B cell (primary cell): ENCODE results near the gene SPATA24. TPM values are rescaled to one million over a fixed set of nuclear protein-coding genes. Genes with fewer than 3 reads are reported as not detected.

ENCODE experiments used
- ATAC-seq: fragments of 200-7000 bp; cut with Tn5 transposase; one replicate; pipeline ENCODE4 v1.10.0; 2021; ENCODE audit warnings: low read depth, mild to moderate bottlenecking, moderate number of reproducible peaks, moderate library complexity
- CTCF ChIA-PET: fragments of 350-600 bp; sonication (Branson Sonifier 250); formaldehyde crosslinking; loops from one replicate; lab custom pipeline; 2021; ENCODE audit warnings: antibody characterized with exemption, inconsistent platforms; lab: Charles Lee
- POLR2A ChIA-PET: fragments of 350-600 bp; sonication (Branson Sonifier 250); formaldehyde crosslinking; loops from one replicate; lab custom pipeline; 2021; ENCODE audit warnings: antibody characterized with exemption; lab: Charles Lee
- DNase-seq: peaks from one replicate; pipeline ENCODE4 v3.0.0; 2013
- H2AFZ ChIP-seq: 2 replicates; pipeline ENCODE4 v1.6.1; 2012; ENCODE audit warnings: mild to moderate bottlenecking, low read depth, low read length; ENCODE audit not compliant: insufficient read depth, poor library complexity, severe bottlenecking
- H3K27ac ChIP-seq, 2 donors: 1 replicate in 1 of 2; 2 replicates in 1 of 2; pipeline ENCODE4 v1.5.1; 2012 to 2013; ENCODE audit warnings: low read length in 2 of 2, mild to moderate bottlenecking in 2 of 2, moderate library complexity in 1 of 2
- H3K27me3 ChIP-seq, 4 experiments: fragments of 200-600 bp in 1 of 4; sonication (generic) in 1 of 4; replicated peaks in 1 of 4; 1 replicate in 2 of 4; 2 replicates in 2 of 4; pipeline versions ENCODE4 v1.6.1 to v1.7.0; 2013 to 2016; ENCODE audit warnings: low read length in 3 of 4, mild to moderate bottlenecking in 2 of 4, mixed read lengths in 1 of 4, moderate library complexity in 1 of 4; ENCODE audit not compliant: insufficient read depth in 4 of 4, control insufficient read depth in 3 of 4; ENCODE audit errors: control extremely low read depth in 1 of 4
- H3K36me3 ChIP-seq, 2 experiments: replicated peaks in 1 of 2; 1 replicate in 1 of 2; 2 replicates in 1 of 2; pipeline versions ENCODE4 v1.6.1 to v1.7.1; 2013; ENCODE audit warnings: low read length in 1 of 2; ENCODE audit not compliant: insufficient read depth in 2 of 2, control insufficient read depth in 1 of 2; ENCODE audit errors: control extremely low read depth in 1 of 2, extremely low read depth in 1 of 2
- H3K4me1 ChIP-seq, 2 donors: fragments of 200-600 bp in 1 of 2; sonication (generic) in 1 of 2; 1 replicate in 1 of 2; 2 replicates in 1 of 2; pipeline versions ENCODE4 v1.5.1 to v1.6.1; 2013 to 2017; ENCODE audit warnings: low read length in 2 of 2; ENCODE audit not compliant: control insufficient read depth in 2 of 2, insufficient read depth in 2 of 2
- H3K4me2 ChIP-seq: replicated peaks from 2 replicates; pipeline ENCODE3; 2012; ENCODE audit warnings: mild to moderate bottlenecking, low read depth, low read length; ENCODE audit not compliant: poor library complexity, severe bottlenecking
- H3K4me3 ChIP-seq, 5 experiments: fragments of 200-600 bp in 1 of 5; sonication (generic) in 1 of 5; 1 replicate in 3 of 5; 2 replicates in 2 of 5; pipeline versions ENCODE4 v1.5.1 to v1.7.0; 2011 to 2016; ENCODE audit warnings: low read length in 4 of 5, mild to moderate bottlenecking in 4 of 5, low read depth in 2 of 5, control low read depth in 1 of 5, moderate library complexity in 1 of 5; ENCODE audit not compliant: insufficient read depth in 1 of 5; ENCODE audit errors: control extremely low read depth in 1 of 5, extremely low read depth in 1 of 5
- H3K79me2 ChIP-seq: fragments of 200-600 bp; sonication (generic); one replicate; pipeline ENCODE4 v1.6.0; 2016; ENCODE audit warnings: low read length; ENCODE audit not compliant: control insufficient read depth, insufficient read depth
- H3K9ac ChIP-seq: fragments of 200-600 bp; sonication (generic); 2 replicates; pipeline ENCODE4 v1.6.1; 2017; ENCODE audit warnings: mild to moderate bottlenecking, low read length, moderate library complexity
- H3K9me3 ChIP-seq, 3 donors: one replicate each; pipeline versions ENCODE4 v1.6.1 to v1.7.1; 2013; ENCODE audit warnings: low read length in 2 of 3; ENCODE audit not compliant: control insufficient read depth in 2 of 3, insufficient read depth in 1 of 3; ENCODE audit errors: control extremely low read depth in 1 of 3
- H4K20me1 ChIP-seq: 2 replicates; pipeline ENCODE4 v1.6.0; 2012; ENCODE audit warnings: mild to moderate bottlenecking, low read length; ENCODE audit not compliant: insufficient read depth, control insufficient read depth, poor library complexity, severe bottlenecking
- H3K27ac Mint-ChIP-seq: one replicate; pipeline ENCODE4 v1.8.0; 2021; ENCODE audit warnings: mixed read lengths
- H3K27me3 Mint-ChIP-seq: one replicate; pipeline ENCODE4 v1.8.0; 2021; ENCODE audit warnings: mixed read lengths
- H3K4me1 Mint-ChIP-seq: one replicate; pipeline ENCODE4 v1.8.0; 2021; ENCODE audit warnings: mixed read lengths
- H3K4me3 Mint-ChIP-seq: one replicate; pipeline ENCODE4 v1.8.0; 2021; ENCODE audit warnings: mixed read lengths
- H3K9me3 Mint-ChIP-seq: one replicate; pipeline ENCODE4 v1.8.0; 2022; ENCODE audit warnings: mixed read lengths; ENCODE audit not compliant: insufficient read depth
- CTCF ChIP-seq: fragments of 200-600 bp; IDR thresholded peaks from one replicate; pipeline ENCODE4 v1.8.0; 2022; ENCODE audit warnings: antibody characterized with exemption, mild to moderate bottlenecking
- EZH2 ChIP-seq: IDR thresholded peaks from 2 replicates; pipeline ENCODE4 v1.6.1; 2012; ENCODE audit warnings: borderline replicate concordance, low read depth, mild to moderate bottlenecking, moderate library complexity, low read length; ENCODE audit not compliant: insufficient read depth, poor library complexity, severe bottlenecking
- WGBS: methylation state at CpG from one replicate; pipeline ENCODE4 v1.1.5; 2013; ENCODE audit warnings: missing lambda C conversion rate; ENCODE audit not compliant: insufficient coverage; 5-methylcytosine and 5-hydroxymethylcytosine counted together
- intact Hi-C: fragments of 100-400 bp; cut with micrococcal nuclease; formaldehyde crosslinking; loops from one replicate; pipeline ENCODE4 v1.10.0; 2022
- polyA plus RNA-seq: library from polyadenylated mRNA; depleted of rRNA; stranded (reverse); fragments of >200 nt; gene quantifications from 2 replicates; pipeline ENCODE4 v1.2.3, GENCODE V29; 2012
- total RNA-seq, 2 donors: library from RNA; stranded (reverse); fragments of 120-200 nt in 1 of 2; gene quantifications; 1 replicate in 1 of 2; 2 replicates in 1 of 2; pipeline versions ENCODE4 v1.2.3 to v1.2.4, GENCODE V29; 2013 to 2022

SPATA24 gene
- total and polyA plus RNA-seq, 2 donors (not counting 1 experiment from before 2014, with no cell fraction given): 2.0 to 6.4 TPM

GRCh38 chr5:139413153-139413552 lies 9.3 kb upstream of the SPATA24 start:
- Histone ChIP-seq H3K27ac (no peak overlapping the region), H2AFZ (no peak overlapping the region), H3K4me3 (no peak overlapping the region), H3K79me2 (peaks cover 4% of the 10 kb centered on the region), H3K9ac (no peak overlapping the region), H3K4me2 (no peak overlapping the region), H3K4me1 (peaks cover 5% of the 10 kb centered on the region in 2 donors), H3K27me3 (no peaks in the 10 kb centered on the region), H3K36me3 (no peaks in the 10 kb centered on the region), H4K20me1 (no peaks in the 10 kb centered on the region), H3K9me3 (no peaks in the 10 kb centered on the region)
- ATAC-seq (no peak), DNase-seq (no peak)
- intact Hi-C loops: no loop called here
- CTCF ChIA-PET: interaction anchor here (1.9 kb wide), 1 partner anchor 10 kb away, joined by 8 read pairs; no protein-coding TSS in a partner anchor
- Mint-ChIP-seq H3K4me3 (no peak overlapping the region), H3K27ac (no peak overlapping the region), H3K9me3 (no peaks in the 10 kb centered on the region), H3K27me3 (no peaks in the 10 kb centered on the region), H3K4me1 (peaks cover 5% of the 10 kb centered on the region)
- TF ChIP-seq EZH2 (no peak), CTCF (no peak)
- POLR2A ChIA-PET: no interaction called here
- WGBS: 96% methylated on average over 6 of the region's 6 CpGs

GRCh38 chr5:139410993-139411828 lies 7.3 kb upstream of the SPATA24 start:
- Histone ChIP-seq H3K27me3 (no peaks in the 10 kb centered on the region), H2AFZ (no peak overlapping the region), H3K4me2 (no peak overlapping the region), H3K36me3 (no peaks in the 10 kb centered on the region), H3K79me2 (peaks cover 4% of the 10 kb centered on the region), H4K20me1 (no peaks in the 10 kb centered on the region), H3K4me1 (peaks cover 22 to 23% of the 10 kb centered on the region in 2 donors), H3K9ac (no peak overlapping the region), H3K4me3 (no peak overlapping the region), H3K9me3 (no peaks in the 10 kb centered on the region), H3K27ac (no peak overlapping the region)
- TF ChIP-seq CTCF (no peak), EZH2 (no peak)
- Mint-ChIP-seq H3K4me3 (no peak overlapping the region), H3K27me3 (no peaks in the 10 kb centered on the region), H3K9me3 (no peaks in the 10 kb centered on the region), H3K27ac (no peak overlapping the region), H3K4me1 (peaks cover 17% of the 10 kb centered on the region)
- POLR2A ChIA-PET: no interaction called here
- intact Hi-C loops: no loop called here
- no peak for ATAC-seq
- CTCF ChIA-PET: interaction anchor here (0.6 to 7.3 kb wide), 8 partner anchors 10 to 420 kb away, joined by 3 to 43 read pairs (median 4); partner anchors contain the start of gene MATR3
- no peak for DNase-seq
- WGBS: 97% methylated on average over 10 of the region's 17 CpGs
